Activated CD8-positive, alpha-beta memory T cell treated with anti-CD3 and anti-CD28 coated beads for 4 hours (primary cell): ENCODE results near the gene KRTAP5-10.
"Not testable (repeated sequence)": the region's sequence is repeated elsewhere in the genome, so short reads cannot be mapped to it uniquely, and the experiment has no call there.

Source experiments
- DNase-seq, 2 donors: peaks; one replicate each; pipeline ENCODE4 v3.0.0-alpha.2; 2020; ENCODE audit warnings: low read depth in 2 of 2

KRTAP5-10 gene

DNA sequence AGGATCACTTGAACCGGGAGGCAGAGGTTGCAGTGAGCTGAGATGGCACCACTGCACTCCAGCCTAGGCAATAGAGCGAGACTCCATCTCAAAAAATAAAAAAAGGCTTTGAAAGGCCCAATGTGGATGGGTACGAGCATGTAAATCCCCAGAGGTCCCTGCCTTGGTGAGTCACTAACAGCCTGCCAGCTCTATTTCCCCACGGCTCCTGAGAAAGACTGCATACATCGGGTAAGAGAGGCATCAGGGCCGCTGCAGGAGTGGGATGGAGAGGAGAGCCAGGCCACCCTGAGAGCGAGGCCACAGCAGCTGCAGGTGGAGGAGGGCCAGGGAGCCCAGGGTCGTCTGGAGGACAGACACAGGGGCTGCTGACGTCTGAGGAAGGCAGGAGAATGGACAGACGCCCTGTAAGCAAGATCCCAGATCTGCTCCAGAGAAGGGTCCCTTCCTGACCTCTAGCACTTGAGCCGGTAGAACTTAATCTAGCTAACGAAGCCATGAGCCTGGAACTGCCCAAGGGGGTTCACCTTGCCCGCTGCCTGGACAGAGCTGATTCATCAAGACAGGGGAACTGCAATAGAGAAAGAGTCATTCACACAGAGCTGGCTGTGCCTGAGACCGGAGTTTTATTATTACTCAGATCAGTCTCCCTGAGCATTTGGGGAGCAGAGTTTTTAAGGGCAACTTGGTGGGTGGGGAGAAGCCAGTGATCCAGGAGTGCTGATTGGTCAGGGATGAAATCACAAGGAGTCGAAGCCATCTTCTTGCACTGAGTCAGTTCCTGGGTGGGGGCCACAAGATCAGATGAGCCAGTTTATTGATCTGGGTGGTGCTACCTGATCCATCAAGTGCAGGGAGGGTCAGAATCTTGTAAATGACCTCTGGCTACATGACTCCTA, 22.2 kb upstream of the KRTAP5-10 start:
- no peak for DNase-seq

DNA sequence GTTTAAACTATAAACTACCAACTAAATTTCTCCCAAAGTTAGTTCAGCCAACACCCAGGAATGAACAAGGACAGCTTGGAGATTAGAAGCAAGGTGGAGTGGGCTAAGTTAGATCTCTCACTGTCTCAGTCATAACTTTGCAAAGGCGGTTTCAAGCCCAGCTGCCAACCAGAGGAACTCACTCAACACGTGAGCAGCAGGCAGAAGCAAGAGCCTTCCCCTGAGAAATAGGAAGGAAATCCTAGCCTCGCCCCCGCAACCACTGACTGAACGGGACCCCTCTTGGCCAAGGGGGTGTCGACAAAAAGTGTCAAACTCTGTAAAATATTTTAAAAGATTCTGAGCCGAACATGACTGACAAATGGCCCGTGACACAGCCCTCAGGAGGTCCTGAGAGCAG, 21.5 kb upstream of the KRTAP5-10 start:
- DNase-seq, result no peak

DNA sequence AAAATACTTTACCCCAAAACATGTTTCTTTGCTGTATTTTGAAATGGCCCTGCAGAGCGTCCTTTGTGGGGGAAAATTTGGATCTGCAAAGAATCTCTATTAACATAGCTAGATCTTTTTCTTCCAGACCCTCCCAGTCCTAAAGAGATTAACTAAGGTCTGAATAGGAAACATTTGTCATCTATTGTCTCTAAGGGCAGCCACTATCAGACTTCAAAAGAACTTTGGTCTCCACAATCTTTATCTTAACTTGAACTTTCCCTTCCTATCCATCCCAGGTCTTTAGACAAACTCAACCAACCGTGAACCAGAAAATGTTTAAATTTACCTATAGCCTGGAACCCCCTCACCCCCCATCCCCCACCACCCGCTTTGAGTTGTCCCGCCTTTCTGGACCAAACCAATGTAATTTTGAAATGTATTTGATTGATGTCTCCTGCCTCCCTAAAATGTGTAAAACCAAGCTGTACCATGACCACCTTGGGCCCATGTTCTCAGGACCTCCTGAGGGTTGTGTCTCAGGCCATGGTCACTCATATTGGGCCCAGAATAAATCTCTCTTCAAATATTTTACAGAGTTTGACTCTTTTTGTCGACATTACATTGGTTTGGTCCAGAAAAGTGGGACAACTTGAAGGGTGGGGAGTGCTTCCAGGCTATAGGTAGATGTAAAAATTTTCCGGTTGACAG, 20.7 kb upstream of the KRTAP5-10 start:
- no peak for DNase-seq

DNA sequence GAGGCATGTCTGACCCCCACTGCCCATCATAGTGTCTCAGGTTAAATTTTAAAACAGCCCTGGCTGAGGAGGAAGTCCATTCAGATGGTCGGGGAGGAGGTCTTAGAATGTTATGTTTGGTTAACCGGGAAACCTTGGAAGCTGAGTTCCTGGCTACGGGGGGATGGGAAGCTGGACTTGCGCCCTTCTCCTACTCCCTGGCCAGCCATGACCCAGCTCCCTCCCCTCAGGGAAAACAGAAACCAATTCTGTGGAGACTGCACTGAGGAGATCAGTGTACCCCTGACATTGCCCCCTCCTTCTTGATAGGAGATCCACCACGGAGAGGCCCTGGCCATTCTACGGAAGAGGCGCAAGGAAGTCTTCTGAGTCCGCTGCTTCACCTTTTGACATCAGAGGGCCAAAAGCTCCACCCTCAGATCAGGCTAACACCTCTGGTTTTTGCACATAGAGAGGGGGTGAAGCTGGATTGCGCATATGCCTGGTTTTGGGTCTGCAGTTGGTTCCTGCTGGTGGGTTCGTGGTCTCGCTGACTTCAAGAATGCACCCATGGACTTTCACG, 19.9 kb upstream of the KRTAP5-10 start:
- no peak for DNase-seq

DNA sequence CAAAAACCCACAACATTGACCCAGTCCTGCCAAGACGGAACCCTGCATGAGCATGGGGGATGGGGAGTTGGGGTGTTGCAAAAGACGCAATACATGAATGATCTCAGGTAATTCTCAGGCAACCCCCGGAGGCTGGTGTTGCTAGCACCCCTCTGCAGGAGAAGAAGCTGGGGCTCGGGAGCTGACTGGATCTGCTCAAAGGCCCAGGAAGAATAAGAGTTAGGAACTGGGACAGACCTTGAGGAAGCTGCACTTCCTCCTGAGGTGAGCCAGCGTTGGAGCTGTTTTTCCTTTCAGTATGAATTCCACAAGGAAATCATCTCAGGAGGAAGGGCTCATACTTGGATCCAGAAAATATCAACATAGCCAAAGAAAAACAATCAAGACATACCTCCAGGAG, 17.2 kb upstream of the KRTAP5-10 start, which contains the start of gene KRTAP5-9:
KRTAP5-9 (plus strand) TSS at position 301 of the 400 bp plus-strand sequence. CDS start 238 bp downstream, outside the sequence.
- DNase-seq, result no peak

DNA sequence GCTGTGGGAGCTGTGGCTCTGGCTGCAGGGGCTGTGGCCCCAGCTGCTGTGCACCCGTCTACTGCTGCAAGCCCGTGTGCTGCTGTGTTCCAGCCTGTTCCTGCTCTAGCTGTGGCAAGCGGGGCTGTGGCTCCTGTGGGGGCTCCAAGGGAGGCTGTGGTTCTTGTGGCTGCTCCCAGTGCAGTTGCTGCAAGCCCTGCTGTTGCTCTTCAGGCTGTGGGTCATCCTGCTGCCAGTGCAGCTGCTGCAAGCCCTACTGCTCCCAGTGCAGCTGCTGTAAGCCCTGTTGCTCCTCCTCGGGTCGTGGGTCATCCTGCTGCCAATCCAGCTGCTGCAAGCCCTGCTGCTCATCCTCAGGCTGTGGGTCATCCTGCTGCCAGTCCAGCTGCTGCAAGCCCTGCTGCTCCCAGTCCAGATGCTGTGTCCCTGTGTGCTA, 16.6 kb upstream of the KRTAP5-10 start:
- no peak for DNase-seq

DNA sequence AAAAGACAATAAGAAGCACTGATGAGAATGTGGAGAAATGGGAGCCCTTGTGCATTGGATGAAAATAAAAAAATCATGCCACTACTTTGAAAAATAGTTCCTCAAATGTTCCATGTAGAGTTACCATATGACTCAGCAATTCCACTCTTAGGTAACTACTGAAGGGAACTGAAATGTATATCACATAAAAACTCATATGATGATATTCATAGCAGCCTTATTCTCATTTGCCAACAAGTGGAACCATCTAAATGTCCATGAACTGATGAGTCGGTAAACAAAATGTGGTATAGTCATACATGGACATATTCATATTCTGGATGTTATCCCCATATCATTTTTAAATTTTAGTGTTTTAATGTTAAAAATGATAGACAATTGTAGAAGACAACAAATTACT, 13.7 kb upstream of the KRTAP5-10 start:
- DNase-seq, result no peak

DNA sequence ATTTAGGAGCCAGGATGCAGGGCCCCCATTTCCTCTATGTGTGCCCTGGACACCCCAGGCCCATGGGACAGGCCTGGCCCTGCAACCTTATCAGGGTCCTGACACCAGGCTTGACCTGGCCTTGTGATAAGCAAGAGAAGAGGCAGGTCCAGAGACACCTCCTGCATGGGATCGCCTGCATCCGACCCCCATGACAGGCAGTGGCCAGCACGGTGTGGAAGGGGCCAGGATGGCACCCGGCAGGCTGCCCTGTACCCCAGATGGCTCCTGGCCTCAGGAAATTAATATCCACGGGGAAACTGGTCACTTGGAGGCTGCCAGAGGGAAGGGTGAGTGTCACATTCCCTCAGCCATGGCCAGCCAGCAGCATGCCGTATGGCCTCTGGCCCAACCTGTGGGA, 10.4 kb upstream of the KRTAP5-10 start:
- no peak for DNase-seq

DNA sequence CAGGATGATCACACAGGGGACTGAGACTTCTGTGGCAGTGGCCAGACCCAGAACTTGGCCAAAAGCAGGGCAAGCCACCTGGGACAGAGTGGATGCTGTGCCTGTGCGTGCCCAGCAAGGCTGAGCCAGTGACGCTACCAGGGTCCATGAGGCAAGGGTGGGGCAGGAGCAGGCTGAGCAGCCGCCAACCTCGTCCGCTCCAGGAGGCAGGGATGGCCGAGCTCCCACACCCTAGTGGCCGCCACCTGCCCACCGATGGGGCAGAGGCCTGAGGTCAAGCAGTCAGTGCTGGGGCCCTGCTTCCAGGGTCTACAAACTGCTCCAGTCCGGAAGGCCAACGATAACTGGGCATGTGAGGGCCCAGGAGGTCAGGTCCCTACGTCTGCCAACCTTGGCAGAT, 9.9 kb upstream of the KRTAP5-10 start:
- DNase-seq, result no peak

DNA sequence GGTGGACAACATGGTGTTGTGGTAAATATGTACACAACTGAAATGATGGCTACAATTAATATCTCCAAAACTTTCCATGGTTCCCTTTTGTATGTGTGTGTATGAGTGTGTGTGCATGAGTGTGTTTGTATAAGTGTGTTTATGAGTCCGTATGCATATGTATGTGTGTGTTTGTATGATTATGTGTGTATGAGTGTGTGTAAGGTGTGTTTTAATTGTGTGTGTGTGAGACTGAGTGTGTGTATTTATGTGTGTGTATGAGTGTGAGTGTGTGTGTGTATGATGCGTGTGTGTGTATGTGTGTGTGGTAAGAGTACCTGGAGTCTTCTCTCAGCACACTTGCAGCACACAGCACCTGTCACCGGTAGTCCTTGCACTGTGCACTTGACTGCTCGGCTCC, 9.3 kb upstream of the KRTAP5-10 start:
- DNase-seq, result no peak

DNA sequence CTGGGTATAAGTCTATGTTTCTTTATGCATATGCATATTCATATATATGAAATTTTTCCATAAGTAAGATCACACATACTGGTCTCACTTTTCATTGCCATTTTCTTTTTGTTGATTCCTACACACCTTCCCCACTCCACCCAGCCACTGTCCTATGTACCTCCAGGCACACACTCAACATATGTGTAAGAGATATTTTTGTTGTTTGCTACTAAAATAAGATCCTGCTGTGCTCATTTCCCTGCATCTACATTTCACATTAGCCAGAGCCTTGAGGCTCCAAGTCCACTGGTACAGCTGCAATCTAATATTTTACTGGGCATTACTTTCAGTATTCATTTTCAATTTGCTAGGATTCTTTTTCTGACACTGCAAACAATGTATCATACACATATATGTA, 8.1 kb upstream of the KRTAP5-10 start:
- DNase-seq, result no peak

DNA sequence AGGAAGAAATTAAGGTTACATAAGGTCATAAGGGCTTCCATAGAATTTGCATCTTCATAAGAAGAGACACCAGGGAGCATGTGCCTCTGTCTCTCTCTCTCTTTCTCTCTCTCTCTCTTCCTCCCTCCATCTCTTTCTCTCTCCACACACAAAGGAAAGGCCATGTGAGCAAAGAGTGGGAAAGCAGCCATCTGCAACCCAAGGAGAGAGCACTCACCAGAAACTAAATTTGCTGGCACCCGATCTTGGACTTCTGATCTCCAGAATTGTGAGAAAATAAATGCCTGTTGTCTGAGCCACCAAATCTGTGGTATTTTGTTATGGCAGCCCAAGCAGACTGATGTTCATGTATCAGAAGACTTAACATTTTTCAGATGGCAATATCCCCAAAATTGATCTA, 6.4 kb upstream of the KRTAP5-10 start:
- DNase-seq, result no peak

DNA sequence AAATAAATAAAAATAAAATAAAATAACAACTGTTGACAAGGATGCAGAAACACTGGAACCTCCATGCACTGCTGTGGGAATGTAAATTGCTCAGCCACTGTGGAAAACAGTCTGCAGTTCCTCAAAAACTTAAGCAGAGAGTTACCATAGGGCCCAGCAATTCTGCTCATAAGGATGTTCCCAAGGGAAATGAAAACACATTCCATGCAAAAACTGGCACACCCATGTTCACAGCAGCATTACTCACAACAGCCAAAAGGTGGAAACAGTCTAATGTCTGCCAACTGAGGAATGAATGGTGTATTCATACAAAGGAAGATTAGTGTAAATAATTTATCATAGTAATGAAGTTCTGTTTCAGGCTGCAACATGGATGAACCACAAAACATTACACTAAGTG, 3.2 kb upstream of the KRTAP5-10 start:
- no peak for DNase-seq

DNA sequence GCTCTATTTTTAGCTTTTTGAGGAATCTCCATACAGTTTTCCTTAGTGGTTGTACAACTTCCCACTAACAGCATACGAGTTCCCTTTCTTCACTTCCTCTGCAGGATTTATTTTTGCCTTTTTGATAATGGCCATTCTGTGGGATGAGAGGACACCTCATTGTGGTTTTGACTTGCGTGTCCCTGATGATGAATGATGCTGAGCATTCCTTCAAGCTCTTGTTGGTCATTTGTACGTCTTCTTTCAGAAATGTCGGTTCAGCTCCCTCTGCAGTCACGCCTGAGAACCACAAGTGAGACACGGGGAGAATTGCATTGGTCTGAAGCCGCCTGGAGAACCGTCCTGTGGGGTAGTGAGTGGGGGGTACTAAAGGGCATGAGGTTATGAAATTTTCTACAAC, 2.0 kb upstream of the KRTAP5-10 start:
- DNase-seq, result no peak

DNA sequence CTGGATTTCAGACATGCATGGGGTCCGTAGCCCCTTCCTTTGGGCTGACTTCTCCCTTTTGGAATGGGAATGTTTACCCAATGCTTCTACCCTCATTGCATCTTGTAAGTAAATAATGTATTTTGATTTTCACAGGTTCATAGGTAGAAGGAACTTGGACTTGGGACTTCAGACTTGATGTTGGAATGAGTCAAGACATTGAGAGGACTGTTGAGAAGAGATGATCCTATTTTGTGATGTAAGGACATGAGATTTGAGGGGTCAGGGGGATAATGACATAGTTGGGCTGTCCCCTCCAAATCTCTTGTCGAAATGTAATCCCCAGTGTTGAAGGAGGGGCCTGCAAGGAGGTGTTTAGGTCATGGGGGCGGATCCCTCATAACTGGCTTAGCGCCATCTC, 933 bp upstream of the KRTAP5-10 start:
- no peak for DNase-seq

DNA sequence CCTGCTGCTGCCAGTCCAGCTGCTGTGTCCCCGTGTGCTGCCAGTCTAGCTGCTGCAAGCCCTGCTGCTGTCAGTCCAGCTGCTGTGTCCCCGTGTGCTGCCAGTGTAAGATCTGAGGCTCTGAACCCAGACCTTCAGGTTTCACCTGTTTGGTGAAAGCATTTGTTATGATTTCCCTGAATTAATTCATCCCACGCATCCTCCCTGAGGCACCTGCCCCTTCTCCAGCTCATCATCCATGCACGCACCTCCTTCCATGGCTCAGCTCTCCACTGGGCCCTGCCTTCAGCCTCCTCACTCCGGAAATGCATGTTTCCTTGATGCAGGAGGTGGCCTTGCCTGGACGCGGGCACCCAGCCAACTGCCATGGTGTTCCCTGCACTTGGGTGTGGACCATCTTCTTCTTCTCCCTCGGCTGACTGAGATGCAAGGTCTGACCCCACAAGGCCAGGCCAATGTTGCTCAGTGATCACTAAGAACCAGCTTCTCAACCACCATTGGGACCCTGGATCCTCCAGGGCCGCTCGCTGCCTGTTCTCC, 788 bp downstream of the KRTAP5-10 start:
- DNase-seq, result no peak

DNA sequence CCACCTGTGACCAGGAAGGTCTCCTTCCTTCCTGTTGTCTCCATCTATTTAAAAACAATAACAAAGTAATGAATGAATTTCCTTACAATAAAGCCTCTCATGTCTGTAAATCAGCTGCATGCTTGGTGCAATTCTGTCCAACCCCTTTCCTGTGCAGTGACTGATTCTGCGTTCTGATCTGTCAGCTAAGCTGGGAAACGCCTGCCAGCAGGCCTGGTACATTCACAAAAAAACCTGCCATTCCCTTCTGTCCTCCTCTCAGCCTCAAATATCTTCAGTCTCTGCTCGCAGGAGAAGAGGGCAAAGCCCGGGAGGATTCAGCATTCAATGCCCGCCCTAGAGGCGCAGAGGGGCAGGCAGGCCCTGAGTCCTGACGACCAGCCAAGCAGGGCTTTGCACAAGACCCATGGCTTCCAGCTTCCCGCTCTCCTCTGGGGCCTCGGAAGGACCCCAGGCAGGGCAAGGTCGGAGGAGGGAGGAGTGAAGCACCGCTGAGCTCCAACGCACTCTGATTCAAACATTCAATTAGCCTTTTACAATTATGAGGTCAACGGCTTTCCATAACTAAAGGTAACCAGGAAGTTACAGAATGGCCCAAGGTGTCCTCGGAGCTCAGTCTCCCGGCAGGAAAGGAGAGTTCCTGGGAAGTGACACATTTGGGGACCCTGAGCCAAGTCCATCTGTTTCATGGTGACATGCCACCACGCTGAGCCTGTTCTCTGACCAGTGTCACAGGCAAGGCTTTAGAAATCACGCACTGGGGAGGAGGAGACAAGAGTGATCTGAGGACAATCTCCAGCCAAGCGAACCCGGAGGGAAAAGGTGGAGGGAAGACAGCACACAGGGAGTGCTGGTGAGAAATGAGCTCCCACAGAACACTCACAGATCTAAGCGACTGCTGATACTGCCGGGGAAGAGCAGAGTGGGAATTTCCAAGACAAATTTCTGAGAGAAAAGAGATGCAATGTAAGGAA, 1.6 kb downstream of the KRTAP5-10 start:
- not testable (repeated sequence) for DNase-seq

DNA sequence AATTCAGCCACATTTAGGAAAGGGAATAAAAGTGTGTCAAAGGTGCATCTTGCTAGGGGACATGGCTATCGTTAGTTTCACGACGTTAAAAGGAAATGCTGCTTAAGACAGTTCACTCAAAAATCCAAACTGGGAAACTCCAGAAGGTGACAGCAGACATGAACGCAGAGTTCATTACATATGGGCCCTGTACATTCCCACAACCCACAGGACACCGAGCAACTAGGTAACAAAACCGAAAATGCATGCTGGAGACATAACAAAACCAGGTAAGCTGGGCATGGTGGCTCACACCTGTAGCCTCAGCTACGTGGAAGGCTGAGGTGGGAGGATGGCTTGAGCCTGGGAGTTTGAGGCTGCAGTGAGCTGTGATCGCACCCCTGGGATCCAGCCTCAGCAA, 2.3 kb downstream of the KRTAP5-10 start:
- DNase-seq, result not testable (repeated sequence)

DNA sequence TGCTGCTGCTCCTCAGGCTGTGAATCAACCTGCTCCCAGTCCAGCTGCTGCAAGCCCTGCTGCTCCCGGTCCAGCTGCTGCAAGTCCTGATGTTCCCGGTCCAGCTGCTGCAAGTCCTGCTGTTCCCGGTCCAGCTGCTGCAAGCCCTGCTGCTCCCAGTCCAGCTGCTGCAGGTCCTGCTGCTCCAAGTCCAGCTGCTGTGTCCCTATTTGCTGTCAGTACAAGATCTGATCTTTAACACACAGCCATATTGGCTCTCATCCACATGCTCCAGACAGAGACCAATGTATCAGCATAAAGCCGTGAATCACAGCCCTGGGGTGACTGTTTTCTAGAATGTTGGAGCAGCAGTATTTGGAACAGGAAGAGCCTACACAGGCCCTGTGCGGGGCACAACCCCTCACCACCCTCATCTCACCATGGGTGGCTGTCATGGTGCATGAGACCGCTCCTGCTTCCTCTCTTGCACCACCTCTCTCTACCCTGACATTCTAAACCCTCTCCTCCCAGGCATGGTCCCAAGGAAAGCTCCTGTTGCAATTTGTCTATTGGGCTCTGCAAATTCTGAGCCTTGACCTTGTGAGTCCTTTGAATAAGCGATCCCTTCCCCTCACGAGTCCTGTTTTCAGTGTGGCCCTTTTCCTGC, 3.5 kb downstream of the KRTAP5-10 start:
- no peak for DNase-seq

DNA sequence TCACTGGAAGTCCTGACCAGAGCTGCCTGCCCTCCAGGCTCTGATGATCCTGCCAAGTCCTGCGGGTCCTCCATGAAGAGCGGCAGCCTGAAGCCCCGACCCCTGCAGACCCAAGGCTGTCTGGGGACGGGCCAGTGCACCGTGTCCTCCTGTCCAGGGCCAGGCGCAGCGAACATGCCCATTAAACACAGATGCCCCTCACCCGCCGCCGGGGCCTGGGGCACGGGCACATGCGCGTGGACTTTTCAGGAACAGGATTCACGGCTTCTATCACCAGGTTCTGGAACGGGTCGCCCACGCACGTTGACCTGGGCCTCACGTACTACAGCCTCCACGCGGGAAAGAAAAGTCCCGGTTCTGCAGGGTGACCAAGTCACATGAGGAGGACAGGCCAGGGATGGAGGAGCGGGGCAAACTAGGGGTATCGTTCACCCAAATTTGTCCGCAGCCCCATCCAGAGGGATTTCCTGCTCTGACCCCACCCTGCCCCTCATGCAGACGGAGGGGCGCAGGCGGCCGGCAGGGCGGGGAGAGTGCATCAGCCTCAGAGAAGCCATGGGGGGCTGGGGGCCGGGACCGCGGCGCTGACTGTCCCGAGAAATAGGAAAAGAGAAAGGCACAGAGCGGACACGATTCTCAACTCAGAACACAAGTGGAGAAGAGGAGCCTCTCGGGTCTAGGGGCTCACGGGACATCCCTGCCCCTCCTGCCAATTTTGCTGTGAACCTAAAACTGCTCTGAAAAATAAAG, 5.9 kb downstream of the KRTAP5-10 start:
- DNase-seq, result not testable (repeated sequence)
